WTC11 (cell line): ENCODE data around the gene SLC36A1.

Experiments used
- CREB1 ChIP-seq: sonication (generic); formaldehyde crosslinking; IDR thresholded peaks from 2 replicates; pipeline ENCODE4 v1.8.0; 2023; ENCODE audit warnings: mild to moderate bottlenecking, missing genetic modification reagents
- IRF2 ChIP-seq: sonication (generic); formaldehyde crosslinking; IDR thresholded peaks from 2 replicates; pipeline ENCODE4 v1.8.0; 2022; ENCODE audit warnings: low read depth, missing genetic modification reagents, borderline replicate concordance
- JUN ChIP-seq: sonication (generic); formaldehyde crosslinking; IDR thresholded peaks from 2 replicates; pipeline ENCODE4 v1.8.0; 2023; ENCODE audit warnings: mild to moderate bottlenecking, missing genetic modification reagents
- USF2 ChIP-seq: sonication (generic); formaldehyde crosslinking; IDR thresholded peaks from 2 replicates; pipeline ENCODE4 v1.8.1; 2023; ENCODE audit warnings: mild to moderate bottlenecking, missing genetic modification reagents, moderate library complexity
- ZNF416 ChIP-seq: fragments of 250-450 bp; sonication (Bioruptor Pico); IDR thresholded peaks from 2 replicates; pipeline ENCODE4 v1.9.0; 2021; ENCODE audit warnings: mild to moderate bottlenecking, inconsistent platforms
- TF ChIP-seq, protein P1 (sequence below): sonication (generic); formaldehyde crosslinking; IDR thresholded peaks from 2 replicates; pipeline ENCODE4 v1.8.1; 2022; ENCODE audit warnings: low read depth, missing genetic modification reagents, borderline replicate concordance
- TF ChIP-seq, protein P2 (sequence below): sonication (generic); formaldehyde crosslinking; IDR thresholded peaks from 2 replicates; pipeline ENCODE4 v1.8.1; 2022; ENCODE audit warnings: low read depth, mild to moderate bottlenecking, moderate library complexity, missing genetic modification reagents, borderline replicate concordance
- TF ChIP-seq, protein P3 (sequence below): fragments of 200-600 bp; IDR thresholded peaks from 2 replicates; pipeline ENCODE4 v1.8.0; 2022; ENCODE audit warnings: antibody characterized with exemption
- TF ChIP-seq, protein P4 (sequence below): sonication (generic); formaldehyde crosslinking; IDR thresholded peaks from 2 replicates; pipeline ENCODE4 v1.8.1; 2022; ENCODE audit warnings: mild to moderate bottlenecking, moderate library complexity, missing genetic modification reagents

- TF ChIP-seq USF2 (CRISPR knock-in tag) (no peak), CREB1 (CRISPR knock-in tag) (no peak), ZNF416 (CRISPR knock-in tag) (no peak), JUN (CRISPR knock-in tag) (no peak), IRF2 (CRISPR knock-in tag) (no peak)
- TF ChIP-seq, protein P1, sequence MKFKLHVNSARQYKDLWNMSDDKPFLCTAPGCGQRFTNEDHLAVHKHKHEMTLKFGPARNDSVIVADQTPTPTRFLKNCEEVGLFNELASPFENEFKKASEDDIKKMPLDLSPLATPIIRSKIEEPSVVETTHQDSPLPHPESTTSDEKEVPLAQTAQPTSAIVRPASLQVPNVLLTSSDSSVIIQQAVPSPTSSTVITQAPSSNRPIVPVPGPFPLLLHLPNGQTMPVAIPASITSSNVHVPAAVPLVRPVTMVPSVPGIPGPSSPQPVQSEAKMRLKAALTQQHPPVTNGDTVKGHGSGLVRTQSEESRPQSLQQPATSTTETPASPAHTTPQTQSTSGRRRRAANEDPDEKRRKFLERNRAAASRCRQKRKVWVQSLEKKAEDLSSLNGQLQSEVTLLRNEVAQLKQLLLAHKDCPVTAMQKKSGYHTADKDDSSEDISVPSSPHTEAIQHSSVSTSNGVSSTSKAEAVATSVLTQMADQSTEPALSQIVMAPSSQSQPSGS = no peak
- TF ChIP-seq, protein P2, sequence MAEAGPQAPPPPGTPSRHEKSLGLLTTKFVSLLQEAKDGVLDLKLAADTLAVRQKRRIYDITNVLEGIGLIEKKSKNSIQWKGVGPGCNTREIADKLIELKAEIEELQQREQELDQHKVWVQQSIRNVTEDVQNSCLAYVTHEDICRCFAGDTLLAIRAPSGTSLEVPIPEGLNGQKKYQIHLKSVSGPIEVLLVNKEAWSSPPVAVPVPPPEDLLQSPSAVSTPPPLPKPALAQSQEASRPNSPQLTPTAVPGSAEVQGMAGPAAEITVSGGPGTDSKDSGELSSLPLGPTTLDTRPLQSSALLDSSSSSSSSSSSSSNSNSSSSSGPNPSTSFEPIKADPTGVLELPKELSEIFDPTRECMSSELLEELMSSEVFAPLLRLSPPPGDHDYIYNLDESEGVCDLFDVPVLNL (CRISPR knock-in tag) = no peak
- TF ChIP-seq, protein P3, sequence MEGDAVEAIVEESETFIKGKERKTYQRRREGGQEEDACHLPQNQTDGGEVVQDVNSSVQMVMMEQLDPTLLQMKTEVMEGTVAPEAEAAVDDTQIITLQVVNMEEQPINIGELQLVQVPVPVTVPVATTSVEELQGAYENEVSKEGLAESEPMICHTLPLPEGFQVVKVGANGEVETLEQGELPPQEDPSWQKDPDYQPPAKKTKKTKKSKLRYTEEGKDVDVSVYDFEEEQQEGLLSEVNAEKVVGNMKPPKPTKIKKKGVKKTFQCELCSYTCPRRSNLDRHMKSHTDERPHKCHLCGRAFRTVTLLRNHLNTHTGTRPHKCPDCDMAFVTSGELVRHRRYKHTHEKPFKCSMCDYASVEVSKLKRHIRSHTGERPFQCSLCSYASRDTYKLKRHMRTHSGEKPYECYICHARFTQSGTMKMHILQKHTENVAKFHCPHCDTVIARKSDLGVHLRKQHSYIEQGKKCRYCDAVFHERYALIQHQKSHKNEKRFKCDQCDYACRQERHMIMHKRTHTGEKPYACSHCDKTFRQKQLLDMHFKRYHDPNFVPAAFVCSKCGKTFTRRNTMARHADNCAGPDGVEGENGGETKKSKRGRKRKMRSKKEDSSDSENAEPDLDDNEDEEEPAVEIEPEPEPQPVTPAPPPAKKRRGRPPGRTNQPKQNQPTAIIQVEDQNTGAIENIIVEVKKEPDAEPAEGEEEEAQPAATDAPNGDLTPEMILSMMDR = no peak
- TF ChIP-seq, protein P4, sequence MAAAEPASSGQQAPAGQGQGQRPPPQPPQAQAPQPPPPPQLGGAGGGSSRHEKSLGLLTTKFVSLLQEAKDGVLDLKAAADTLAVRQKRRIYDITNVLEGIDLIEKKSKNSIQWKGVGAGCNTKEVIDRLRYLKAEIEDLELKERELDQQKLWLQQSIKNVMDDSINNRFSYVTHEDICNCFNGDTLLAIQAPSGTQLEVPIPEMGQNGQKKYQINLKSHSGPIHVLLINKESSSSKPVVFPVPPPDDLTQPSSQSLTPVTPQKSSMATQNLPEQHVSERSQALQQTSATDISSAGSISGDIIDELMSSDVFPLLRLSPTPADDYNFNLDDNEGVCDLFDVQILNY (CRISPR knock-in tag) = no peak
These were observed 20.1 kb upstream of the SLC36A1 start for GRCh38 chr5:151427258-151427657.
